ENCODE results near the gene PPP1R9B.

Gene PPP1R9B

DNA sequence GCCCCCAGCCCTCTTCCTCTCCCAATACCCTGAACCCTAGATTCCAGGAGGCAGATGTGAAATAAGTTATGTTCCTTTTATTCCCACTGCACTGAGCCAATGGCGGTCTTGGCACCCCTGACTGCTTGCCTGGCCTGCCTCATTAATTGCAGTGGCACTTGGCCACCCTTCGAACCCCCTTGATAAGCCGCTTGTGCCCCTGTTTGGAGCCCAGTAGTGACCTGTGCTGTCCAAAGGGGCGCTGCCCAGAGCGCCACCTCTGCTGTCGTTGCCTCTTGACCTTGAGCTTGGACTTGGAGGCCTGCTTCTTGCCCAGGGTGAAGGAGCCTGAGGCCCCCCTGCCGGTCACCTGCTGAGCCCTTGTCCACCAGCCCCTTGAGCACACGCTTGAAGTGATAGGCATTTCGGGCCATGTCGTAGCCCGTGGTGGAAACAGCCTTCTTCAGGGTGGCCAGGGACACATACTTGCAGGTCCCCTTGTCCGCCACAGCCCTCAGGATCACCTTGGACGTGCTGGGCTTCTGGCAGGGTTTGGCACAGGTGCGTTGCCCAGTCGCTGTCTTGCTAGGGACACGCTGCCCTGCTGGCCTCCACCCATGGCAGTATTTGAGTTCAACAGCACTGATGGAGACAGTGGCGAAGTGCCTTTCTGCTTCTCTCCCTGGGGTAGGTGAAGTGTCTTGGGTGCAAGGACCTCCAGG, 21.0 kb upstream of the PPP1R9B start:
- DNase-seq: no peak

DNA sequence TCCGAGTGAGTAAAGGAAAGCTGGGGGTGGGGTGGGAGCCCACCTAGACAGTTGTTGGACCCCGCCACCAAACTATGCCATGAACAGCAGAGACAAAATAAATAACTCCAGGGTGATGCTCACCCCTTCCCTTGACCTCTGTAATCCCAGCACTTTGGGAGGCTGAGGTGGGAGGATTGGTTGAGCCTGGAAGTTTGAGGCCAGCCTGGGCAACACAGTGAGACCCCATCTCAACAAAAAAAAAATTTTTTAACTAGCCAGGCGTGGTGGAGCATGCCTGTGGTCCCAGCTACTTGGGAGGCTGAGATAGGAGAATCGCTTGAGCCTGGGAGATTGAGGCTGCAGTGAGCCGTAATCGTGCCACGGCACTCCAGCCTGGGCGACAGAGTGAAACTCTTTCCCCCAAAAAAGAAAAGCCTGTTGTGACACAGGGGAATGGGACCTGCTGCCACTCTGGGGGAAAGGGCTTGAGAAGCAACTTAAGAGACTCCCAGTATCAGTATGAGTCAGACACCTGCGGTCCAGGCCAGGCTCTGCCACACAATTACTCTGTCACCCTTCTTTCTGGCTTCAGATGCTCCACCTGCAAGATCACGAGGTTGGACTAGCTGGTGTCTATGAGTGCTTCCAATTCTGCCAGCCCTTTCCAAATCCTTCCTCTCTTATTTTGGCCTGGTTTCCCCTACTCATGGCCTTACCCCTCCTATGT, 20.3 kb upstream of the PPP1R9B start:
- peak in 1 of 2 donors; percentile 9 for DNase-seq

DNA sequence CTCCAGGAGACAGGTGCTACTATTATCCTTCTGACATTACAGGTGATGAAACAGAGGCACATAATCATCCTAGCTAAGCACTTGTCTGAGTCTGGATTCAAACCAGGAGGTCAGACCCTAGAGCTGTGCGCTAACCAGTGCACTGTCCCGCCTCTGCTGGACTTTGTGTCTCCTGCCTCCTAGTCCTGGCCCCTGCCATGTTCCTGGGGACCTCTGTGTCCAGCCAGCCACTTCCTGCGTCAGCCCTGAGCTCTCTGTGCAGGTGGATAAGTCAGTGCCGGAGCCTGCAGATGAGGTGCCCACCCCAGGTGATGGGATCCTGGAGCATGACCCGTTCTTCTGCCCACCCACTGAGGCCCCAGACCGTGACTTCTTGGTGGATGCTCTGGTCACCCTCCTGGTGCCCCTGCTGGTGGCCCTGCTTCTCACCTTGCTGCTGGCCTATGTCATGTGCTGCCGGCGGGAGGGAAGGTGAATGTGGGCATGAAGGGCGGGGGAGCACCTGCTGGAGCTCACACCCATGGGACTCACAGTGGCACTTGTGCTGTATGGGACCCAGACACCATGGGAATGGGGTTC, 19.5 kb upstream of the PPP1R9B start:
- no peak for DNase-seq

DNA sequence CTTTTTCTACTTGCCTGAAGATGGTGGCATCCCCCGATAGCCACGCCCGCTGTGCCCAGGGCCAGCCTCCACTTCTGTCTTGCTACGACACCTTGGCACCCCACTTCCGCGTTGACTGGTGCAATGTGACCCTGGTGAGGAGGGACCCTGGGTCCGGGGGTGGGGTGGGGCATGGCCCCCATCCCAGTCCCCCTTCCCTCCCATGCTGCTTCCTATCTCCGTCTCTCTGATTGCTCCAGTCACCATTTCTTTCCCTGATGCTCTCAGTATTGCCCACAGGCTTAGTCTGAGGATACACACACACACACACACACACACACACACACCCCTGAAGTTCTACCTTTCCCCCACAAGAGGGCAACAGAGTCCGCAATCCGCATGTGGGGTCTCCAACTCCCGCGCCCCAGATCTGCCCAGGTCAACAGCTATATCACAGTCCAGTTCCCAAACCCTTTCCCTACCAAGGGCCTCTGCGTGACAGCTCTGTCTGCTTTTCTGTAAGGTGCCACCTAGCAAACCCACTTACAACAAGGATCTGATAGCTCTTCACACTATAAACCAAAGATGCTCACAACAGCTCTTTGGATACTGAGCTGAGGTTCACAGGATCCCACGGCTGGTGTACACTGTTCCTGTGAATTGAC, 18.8 kb upstream of the PPP1R9B start:
- peak; percentile 61 to 65 for DNase-seq

DNA sequence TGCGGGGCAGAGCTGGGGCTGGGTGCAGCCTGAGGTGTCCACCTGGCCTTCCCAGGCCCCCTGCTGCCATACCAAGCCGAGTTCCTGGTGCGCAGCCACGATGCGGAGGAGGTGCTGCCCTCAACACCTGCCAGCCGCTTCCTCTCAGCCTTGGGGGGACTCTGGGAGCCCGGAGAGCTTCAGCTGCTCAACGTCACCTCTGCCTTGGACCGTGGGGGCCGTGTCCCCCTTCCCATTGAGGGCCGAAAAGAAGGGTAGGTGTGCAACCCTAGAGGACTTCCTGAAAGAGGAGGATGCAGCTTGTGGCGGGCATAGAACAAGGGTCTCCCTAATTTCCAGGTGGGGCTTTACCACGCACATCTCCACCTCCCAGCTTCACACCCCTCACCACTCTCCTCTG, 17.8 kb upstream of the PPP1R9B start:
- no peak for DNase-seq

DNA sequence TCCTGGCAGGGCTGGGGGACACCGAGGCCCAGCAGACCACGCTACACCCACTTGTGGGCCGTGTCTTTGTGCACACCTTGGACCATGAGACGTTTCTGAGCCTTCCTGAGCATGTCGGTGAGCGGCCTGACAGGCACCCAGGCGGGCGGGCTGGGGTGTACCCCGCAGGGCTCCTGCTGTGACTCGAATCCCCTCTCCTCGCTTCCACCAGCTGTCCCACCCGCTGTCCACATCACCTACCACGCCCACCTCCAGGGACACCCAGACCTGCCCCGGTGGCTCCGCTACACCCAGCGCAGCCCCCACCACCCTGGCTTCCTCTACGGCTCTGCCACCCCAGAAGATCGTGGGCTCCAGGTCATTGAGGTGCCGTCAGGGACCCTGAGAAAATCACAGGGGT, 16.9 kb upstream of the PPP1R9B start:
- no peak for DNase-seq

DNA sequence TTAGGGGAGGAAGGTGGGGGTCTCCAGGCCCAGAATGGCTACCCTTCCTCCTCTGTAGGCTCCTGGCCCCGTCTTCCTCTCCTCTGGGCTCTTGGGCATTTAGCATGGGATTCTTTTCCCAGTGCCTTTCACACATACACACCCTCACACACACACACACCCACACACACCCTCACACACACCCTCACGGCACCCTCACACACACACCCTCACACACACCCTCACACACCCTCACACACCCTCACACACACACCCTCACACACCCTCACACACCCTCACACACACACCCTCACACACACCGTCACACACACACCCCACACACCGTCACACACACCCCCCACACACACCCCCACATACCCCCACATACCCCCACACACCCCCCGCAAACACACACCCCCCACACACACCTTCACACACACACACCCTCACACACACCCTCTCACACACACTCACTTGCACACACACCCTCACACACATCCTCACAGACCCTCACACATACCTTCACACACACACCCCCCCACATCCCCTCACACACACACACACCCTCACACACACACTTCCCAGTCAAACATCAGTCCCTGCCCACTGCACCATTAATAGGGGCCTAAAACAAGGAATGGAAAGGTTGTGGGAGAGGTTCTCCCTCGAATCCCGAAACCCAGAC, 16.2 kb upstream of the PPP1R9B start:
- no peak for DNase-seq

DNA sequence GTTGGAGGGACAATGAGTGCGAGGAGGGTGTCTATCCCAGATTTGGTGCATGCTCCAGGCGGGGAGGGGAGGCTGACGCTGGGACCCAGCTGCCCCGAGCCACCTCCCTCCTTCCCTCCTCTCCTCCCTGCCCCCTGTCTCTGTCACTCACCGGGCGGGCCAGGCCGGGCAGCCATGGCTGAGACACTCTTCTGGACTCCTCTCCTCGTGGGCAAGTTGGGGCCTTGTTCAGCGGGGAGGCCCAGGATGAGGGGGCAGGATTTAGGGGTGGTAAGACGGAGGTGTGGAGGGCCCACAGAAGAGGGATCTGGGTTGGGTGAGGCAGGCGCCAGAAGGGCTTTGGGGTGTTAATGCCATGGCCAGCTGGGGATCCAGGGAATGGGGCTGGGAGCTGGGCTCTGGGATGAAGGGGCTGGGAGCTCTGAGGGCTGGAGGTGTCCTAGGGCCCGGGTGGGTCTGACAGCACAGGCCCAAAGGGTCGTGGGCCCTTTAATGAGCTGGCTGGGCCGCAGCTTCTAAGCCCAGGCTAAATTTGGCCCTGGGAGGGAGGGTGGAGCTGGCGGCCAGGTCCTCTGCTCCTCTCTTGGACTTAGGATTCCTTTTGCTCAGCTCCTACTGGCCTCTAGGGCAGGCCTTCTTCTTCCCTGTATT, 15.5 kb upstream of the PPP1R9B start, which contains the start of gene SGCA:
TSS of gene SGCA (plus strand) at position 139 of the 651 bp plus-strand sequence. CDS start at position 175, 36 bp downstream.
- DNase-seq: no peak

DNA sequence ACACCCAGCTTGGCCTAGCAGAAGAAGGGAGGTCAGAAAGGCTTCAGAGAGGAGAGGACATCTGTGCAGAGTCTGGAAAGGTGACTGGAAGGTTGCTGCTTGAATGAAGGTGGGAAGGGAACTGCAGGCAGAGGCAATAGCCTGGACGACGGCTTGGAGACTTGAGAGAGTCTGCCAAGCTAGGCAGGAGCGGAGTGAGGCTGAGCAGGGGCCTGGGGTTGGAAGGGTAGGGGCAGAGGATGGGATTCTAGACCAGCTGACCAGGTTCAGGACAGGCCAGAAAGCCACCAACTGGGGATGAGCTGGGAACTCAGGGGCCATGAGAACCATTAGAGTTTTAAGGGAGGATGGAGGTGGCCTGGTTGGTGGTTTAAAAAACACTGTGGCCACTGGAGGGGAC, 15.0 kb upstream of the PPP1R9B start:
- DNase-seq: no peak

DNA sequence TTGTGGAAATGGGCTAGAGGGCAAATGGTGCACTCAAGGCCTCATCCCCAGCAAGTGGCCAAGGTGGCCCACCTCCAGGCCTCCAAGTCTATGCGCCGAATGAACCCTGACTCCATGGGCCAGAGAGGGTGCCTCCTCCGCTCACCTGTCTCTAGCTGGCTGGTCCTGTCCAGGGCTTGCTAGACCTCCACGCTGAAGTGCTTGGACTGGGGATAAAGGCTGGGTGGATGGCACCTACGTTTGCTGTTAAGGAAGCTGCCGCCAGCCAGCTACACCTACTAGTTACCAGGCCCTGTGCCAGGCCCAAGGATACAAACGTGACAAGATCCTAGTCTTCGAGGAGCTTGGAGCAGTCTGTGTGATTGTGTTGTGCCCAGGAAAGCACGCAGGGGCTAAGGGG, 14.6 kb upstream of the PPP1R9B start:
- no peak for DNase-seq

DNA sequence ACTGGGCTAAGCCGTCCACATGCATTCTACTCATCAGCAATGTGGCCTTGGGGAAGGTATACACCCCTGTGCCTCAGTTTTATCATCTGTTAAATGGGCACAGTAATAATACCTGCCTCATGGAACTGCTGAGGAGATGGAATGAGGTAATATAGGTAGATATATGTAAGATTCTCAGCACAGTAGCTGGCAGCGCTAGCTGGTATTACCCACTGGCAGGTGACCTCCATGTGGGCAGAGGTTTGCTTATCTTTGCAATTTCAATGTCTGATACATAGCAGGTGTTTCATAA, 14.2 kb upstream of the PPP1R9B start:
- DNase-seq: no peak

DNA sequence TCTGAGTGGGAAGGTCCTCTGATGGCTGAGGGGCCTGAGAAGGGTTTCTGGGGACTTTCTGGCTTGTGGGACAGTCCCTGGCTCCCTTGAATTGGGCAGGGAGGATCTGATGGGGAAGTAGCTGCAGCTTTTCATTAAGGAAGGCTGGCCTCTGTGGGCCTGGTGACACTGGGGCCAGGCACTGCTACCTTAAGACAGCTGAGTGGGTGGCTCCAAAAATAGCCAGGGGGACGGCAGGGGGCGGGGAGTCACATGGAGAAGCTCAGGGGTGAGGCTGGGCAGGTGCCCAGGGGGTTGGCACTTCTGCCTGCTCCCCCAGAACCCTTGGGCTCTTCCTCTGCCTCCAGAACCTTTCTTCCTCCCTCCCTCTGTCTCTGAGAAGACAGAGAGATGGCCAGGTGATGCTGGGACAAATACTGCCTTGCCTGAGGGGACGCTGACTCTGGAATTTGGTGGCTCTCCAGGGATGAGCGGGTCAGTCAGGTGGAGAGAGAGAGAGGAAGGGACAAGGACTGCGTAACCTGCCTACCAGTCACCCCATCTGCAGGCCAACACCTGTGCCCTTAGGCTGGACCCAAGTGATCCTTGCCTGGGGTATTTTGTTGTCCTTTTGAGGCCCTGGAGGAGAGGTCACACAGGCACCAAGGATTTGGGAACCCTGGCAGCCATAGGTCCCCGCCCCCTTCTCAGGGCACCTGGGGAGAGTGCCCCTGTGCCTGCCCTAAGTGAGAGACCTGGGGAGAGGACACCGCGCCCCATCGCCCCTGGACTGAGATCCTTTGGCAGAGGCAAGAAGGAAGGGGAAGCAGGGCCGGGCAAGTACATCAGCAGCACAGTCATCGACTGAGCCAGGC, 13.6 kb upstream of the PPP1R9B start:
- DNase-seq: no peak

DNA sequence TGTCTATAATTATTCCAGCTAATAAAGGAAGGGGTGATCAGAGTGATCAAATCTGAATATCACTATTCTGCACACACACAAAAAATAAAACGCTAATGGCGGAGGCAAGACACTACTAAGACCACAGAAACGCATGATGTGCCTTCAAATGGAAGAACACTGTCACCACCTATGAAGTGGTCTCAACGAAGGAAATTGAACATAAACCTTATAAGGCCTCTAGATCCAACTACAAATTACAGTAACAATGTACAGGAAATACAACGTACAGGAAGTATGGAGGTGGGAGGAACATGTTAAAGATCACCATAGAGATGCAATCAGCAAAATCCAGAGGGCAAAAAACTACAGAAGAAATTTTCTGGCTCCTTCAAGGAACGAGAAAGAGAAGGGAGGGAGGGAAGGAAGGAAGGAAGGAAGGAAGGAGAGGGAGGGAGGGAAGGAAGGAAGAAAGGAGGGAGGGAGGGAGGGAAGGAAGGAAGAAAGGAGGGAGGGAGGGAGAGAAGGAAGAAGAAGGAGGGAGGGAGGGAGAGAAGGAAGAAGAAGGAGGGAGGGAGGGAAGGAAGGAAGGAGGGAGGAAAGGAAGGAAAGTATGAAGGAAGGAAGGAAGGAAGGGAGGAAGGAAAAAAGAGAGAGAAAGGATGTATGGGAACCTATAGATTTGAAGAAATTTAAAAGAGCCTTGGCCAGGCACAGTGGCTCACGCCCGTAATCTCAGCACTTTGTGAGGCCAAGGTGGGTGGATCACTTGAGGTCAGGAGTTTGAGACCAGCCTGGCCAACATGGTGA, 12.2 kb upstream of the PPP1R9B start:
- DNase-seq: no peak

DNA sequence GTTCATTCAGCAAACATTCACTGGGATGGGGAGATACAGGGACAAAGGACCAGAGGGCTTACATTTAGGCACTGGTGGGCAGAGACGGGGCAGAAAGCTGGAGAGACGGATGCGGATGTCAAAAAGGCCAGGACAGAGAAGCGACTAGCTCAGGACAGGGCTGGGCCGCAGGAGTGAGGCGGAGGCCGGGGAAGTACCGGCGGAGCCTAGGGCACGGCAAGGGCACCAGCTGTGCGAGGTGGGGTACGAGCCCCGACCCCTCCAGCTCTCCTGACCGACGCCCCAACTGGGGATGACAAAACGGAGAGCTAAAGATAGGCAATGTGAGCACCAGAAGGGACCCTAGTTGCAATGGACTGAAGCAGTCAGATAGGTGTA, 11.4 kb upstream of the PPP1R9B start:
- DNase-seq: no peak

DNA sequence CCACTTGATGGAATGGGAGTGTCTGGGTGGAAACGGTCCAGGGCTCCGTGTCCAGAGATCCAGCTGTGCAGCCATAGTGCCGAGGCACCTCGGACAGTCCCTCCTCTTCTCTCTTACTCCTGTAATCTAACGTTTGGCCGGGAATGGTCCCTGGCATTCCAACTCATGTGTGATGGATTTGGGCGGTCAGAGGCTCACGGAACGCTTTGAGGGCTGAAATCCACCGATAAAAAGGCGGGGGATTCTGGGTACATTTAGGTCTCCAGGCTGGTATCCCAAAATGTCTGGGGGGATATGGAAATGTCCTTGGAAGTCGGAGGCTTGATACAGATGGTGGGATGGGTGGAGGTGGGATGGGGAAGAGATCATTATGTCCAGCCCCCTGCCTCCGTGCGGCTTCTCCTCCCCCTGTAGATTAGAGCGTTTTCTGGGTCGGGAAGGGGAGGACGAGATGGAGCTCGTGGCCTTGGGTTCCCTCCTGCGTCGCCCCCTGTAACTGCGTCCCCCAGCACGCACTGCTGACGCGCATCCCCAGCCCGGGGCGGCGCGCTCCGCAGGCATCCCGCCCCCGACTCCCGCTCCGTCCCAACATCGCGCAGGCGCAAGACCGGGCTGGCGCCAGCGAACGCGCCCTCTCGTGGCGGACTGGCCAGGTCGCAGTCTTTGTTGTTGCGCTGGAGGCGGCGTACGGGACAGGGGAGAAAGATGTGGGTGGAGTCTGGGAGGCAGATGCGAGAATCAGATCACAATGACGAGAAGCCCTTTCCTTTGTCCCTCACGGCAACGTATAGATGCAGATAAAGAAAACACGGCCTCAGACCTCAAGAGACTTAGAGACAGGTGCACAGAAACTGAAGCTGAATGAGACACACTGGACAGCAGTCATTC, 10.8 kb upstream of the PPP1R9B start:
- peak; percentile 95 for DNase-seq

DNA sequence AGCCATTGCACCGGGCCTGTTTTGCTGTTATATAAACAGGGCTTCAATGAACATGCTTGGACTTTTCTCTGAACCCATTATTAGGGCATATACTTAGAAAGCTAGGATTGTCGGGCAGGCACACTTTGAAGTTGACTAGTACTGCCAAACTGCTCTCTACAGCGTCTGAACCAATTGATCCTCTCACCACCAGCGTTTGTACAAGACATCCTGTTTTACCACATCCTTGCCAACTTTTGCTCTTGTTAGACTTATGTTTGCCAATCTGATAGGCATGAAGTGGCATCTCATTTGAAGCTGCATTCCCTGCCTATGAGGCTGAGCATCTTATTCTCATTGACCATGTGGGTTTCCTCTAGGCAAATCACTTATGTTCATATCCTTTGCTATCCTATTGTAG, 7.4 kb upstream of the PPP1R9B start:
- DNase-seq: no peak

DNA sequence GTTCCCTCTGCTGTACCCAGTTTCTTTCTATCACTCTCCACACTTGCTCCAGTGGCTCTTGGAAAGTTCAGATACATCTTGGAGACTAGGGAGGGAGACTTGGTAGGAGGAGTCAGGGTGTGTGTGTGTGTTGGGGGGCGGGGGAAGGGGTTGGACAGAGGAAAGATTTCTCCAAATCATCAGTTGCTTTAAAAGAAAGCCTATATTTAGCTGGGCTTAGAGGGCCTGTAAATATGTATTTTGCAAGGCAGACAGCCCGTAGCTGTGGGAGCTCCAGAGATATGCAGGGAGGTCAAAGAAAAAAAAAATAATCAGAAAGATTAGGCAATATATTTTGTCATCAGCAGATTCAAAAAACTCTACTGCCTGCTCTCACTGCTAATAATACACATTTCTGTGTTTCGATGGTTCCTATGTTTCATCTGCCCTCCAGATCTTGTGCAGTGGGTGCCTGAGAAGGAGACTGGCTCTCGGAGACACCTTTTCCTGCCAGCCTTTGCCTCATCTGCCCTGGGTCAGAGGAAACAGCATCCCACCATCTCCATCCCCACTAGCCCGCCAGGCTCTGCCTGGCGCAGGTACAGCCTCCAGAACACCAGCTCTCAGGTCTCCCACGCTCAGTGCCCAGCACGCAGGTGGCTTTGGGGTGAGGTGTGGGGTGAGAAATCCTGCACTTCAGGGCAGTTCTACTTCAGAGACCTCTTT, 4.8 kb upstream of the PPP1R9B start:
- no peak for DNase-seq

DNA sequence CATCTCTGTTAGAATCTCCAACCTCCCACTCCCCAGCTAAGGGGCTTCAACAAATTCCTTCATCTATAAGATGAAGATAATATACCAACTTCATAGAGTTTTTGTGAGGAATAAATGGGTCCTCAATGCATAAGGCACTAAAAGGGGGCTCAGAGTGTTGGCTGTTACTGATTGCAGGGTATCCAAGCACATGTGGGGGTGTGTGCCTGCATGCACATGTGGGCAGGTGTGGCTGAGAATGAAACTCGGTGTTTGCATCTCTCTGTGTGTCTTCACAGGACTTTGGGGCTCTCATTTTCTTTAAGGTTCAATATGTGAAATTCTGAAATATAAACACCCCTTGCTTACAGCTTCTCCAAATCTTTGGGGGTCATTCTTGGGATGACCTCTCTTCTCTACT, 4.1 kb upstream of the PPP1R9B start:
- no peak for DNase-seq

All from activated CD4-positive, alpha-beta T cell treated with anti-CD3 and anti-CD28 coated beads for 4 hours (primary cell).